DOHH2 (cell line): Measurements from ENCODE around the gene LITAF.

Experiments
- H3F3A ChIP-seq: fragments of 200-600 bp; sonication (generic), shearing (Covaris generic); 2 replicates; pipeline ENCODE4 v1.6.0; 2016; ENCODE audit warnings: antibody characterized with exemption, mild to moderate bottlenecking; ENCODE audit not compliant: control insufficient read depth, insufficient read depth
- H3K27ac ChIP-seq: fragments of 200-600 bp; sonication (generic); 2 replicates; pipeline ENCODE4 v1.5.1; 2014; ENCODE audit warnings: low read depth, mild to moderate bottlenecking, low read length, moderate library complexity
- H3K27me3 ChIP-seq: fragments of 200-600 bp; sonication (generic); 2 replicates; pipeline ENCODE4 v1.6.1; 2014; ENCODE audit warnings: mild to moderate bottlenecking, low read length, mixed read lengths; ENCODE audit not compliant: control insufficient read depth
- H3K36me3 ChIP-seq: fragments of 200-600 bp; sonication (generic); 2 replicates; pipeline ENCODE4 v1.6.1; 2014; ENCODE audit warnings: mild to moderate bottlenecking, low read length, moderate library complexity, mixed read lengths; ENCODE audit not compliant: control insufficient read depth
- H3K4me1 ChIP-seq: fragments of 200-600 bp; sonication (generic); 2 replicates; pipeline ENCODE4 v1.6.1; 2014; ENCODE audit warnings: mild to moderate bottlenecking, low read length, mixed read lengths; ENCODE audit not compliant: control insufficient read depth
- H3K4me2 ChIP-seq: fragments of 200-600 bp; sonication (generic); 2 replicates; pipeline ENCODE4 v1.6.0; 2014; ENCODE audit warnings: mild to moderate bottlenecking, low read length, moderate library complexity
- H3K4me3 ChIP-seq: fragments of 200-600 bp; sonication (generic); 2 replicates; pipeline ENCODE4 v1.5.1; 2014; ENCODE audit warnings: mild to moderate bottlenecking, low read length, mixed read lengths
- H3K79me2 ChIP-seq: fragments of 200-600 bp; sonication (generic); 2 replicates; pipeline ENCODE4 v1.6.1; 2014; ENCODE audit warnings: mild to moderate bottlenecking, low read length, mixed read lengths; ENCODE audit not compliant: control insufficient read depth
- H3K9me2 ChIP-seq: fragments of 200-600 bp; sonication (generic); replicated peaks from 2 replicates; pipeline ENCODE4 v1.6.1; 2014; ENCODE audit warnings: mild to moderate bottlenecking, low read length, mixed read lengths; ENCODE audit not compliant: control insufficient read depth
- H3K9me3 ChIP-seq: fragments of 200-600 bp; sonication (generic); 2 replicates; pipeline ENCODE4 v1.6.1; 2014; ENCODE audit warnings: antibody characterized with exemption, low read length, mixed read lengths; ENCODE audit not compliant: control insufficient read depth, insufficient read depth
- H4K20me1 ChIP-seq: fragments of 200-600 bp; sonication (generic); 2 replicates; pipeline ENCODE4 v1.6.0; 2014; ENCODE audit warnings: low read depth, mild to moderate bottlenecking, antibody characterized with exemption, low read length, moderate library complexity; ENCODE audit not compliant: control insufficient read depth, insufficient read depth
- CTCF ChIP-seq: fragments of 200-600 bp; sonication (generic); IDR thresholded peaks from one replicate; pipeline ENCODE4 v1.5.1; 2014; ENCODE audit warnings: antibody characterized with exemption, mild to moderate bottlenecking, low read depth, low read length; ENCODE audit not compliant: poor library complexity, severe bottlenecking
- EZH2phosphoT487 ChIP-seq: fragments of 200-600 bp; sonication (generic); IDR thresholded peaks from 2 replicates; pipeline ENCODE4 v1.6.1; 2017; ENCODE audit warnings: borderline replicate concordance, mild to moderate bottlenecking, antibody characterized with exemption, low read length, moderate library complexity, mixed read lengths

Gene LITAF

GRCh38 chr16:11500700-11501346 lies 85.9 kb downstream of the LITAF start:
- H4K20me1 ChIP-seq = no peaks in the 10 kb centered on the region
- no peak overlapping the region for H3K4me2 ChIP-seq
- H3K4me1 ChIP-seq = peaks cover 34% of the 10 kb centered on the region
- no peaks in the 10 kb centered on the region for H3K9me3 ChIP-seq
- TF ChIP-seq EZH2phosphoT487 (no peak), CTCF (no peak)
- H3K79me2 ChIP-seq = no peaks in the 10 kb centered on the region
- no peaks in the 10 kb centered on the region for H3K36me3 ChIP-seq
- peaks cover 19% of the 10 kb centered on the region for H3F3A ChIP-seq
- no peak overlapping the region for H3K27ac ChIP-seq
- H3K4me3 ChIP-seq = no peak overlapping the region
- H3K9me2 ChIP-seq = no peaks in the 10 kb centered on the region
- H3K27me3 ChIP-seq = peaks cover 4% of the 10 kb centered on the region; the same call in 1 of the 2 replicates

DNA sequence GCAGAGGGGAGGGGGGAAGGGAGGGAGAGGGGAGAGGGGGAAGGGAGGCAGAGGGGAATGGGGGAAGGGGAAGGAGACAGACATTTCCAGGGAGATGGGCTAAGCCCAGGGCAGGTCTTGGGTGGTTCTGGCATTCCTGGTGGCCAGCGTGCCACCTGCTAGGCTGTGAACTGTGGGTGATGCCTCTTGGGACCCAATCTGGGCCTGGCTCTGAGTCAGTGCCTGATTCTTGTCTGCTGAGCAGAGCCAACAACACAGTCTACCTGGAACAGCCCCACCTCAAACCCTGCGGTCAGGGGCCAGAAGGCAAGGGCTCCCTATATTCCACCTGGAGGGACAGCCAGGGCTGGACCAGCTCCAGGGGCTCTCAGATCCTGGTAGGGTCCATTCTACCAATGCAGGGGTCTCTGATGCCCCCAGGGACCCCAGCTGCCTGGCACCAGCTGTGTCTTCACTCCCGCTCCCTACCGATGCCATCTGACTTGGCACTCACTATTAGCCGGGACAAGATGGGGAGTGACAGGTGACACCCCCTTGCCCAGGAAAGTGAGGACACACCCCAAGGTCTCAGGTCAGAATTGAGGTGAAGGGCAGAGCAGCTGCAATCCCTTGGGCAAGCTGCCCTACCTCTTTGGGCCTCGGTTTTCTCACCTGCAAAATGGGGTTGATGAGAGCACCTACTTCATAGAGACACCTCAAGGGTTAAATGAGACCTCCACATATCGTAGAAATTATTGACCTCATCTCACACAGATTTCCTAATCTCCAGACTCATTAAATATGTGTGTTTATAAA lies 87.2 kb downstream of the LITAF start:
- Histone ChIP-seq H3K9me3 (no peaks in the 10 kb centered on the region), H3F3A (peaks cover 22% of the 10 kb centered on the region), H3K9me2 (no peaks in the 10 kb centered on the region), H3K4me3 (no peak overlapping the region), H3K4me1 (peaks cover 48% of the 10 kb centered on the region), H3K36me3 (no peaks in the 10 kb centered on the region), H3K27me3 (peaks cover 4% of the 10 kb centered on the region; the same call in 1 of the 2 replicates), H3K27ac (no peak overlapping the region), H3K79me2 (no peaks in the 10 kb centered on the region), H3K4me2 (no peak overlapping the region), H4K20me1 (no peaks in the 10 kb centered on the region)
- no peak for TF ChIP-seq CTCF
- TF ChIP-seq EZH2phosphoT487 = no peak

DNA sequence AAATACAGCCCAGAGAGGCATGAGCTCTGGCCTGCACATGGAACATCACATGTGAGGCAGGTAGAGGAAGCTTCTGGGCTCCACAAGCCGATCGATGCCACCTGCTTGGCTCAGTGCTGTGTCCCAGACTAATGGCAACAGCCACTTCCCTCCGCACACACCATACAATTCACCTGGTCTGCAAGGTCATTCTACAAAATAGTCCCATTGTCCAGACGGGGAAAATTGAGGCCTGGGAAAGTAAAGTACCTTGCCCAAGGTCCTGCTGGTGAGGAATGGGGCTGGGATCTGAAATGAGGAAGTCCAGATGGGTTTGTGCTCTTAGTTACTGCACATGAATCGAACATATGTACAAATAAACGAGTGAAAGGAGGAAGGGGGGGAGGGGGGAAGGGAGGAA lies 88.0 kb downstream of the LITAF start:
- Histone ChIP-seq H3K4me2 (peak overlapping the region; percentile 51), H3K4me1 (peaks cover 53% of the 10 kb centered on the region), H3F3A (peaks cover 22% of the 10 kb centered on the region), H3K79me2 (no peaks in the 10 kb centered on the region), H3K27ac (0 out of 2 replicates have a peak overlapping the region, but pooled peaks have one; percentile 12), H3K36me3 (no peaks in the 10 kb centered on the region), H3K9me2 (no peaks in the 10 kb centered on the region), H3K9me3 (no peaks in the 10 kb centered on the region), H3K27me3 (peaks cover 4% of the 10 kb centered on the region; the same call in 1 of the 2 replicates), H3K4me3 (0 out of 2 replicates have a peak overlapping the region, but pooled peaks have one; percentile 24), H4K20me1 (no peaks in the 10 kb centered on the region)
- TF ChIP-seq CTCF = no peak
- no peak for TF ChIP-seq EZH2phosphoT487
